Tibial nerve (tissue), 4 donors: ENCODE results near the gene PAFAH1B1. TPM values are rescaled to one million over a fixed set of nuclear protein-coding genes. Genes with fewer than 3 reads are reported as not detected.

ENCODE experiments used
- DNase-seq, 2 donors: peaks; one replicate each; pipeline ENCODE4 v3.0.0-alpha.2; 2019; ENCODE audit warnings: low spot score in 2 of 2
- H3K27ac ChIP-seq, 4 donors: fragments of 200-600 bp; sonication (generic) in 3 of 4; one replicate each; pipeline ENCODE4 v1.5.1; 2017 to 2019; ENCODE audit warnings: mild to moderate bottlenecking in 1 of 4
- H3K27me3 ChIP-seq, 2 donors: fragments of 200-600 bp; sonication (generic) in 1 of 2; one replicate each; pipeline versions ENCODE4 v1.5.1 to v1.6.0; 2017 to 2019
- H3K36me3 ChIP-seq, 3 donors: fragments of 200-600 bp; sonication (generic); one replicate each; pipeline ENCODE4 v1.5.1; 2018 to 2019
- H3K4me1 ChIP-seq, 4 donors: fragments of 200-600 bp; sonication (generic) in 3 of 4; one replicate each; pipeline ENCODE4 v1.5.1; 2017 to 2019
- H3K4me3 ChIP-seq, 4 donors: fragments of 200-600 bp; sonication (generic) in 3 of 4; one replicate each; pipeline ENCODE4 v1.5.1; 2017 to 2019; ENCODE audit warnings: mild to moderate bottlenecking in 1 of 4, moderate library complexity in 1 of 4
- H3K9me3 ChIP-seq, 4 donors: fragments of 200-600 bp; sonication (generic) in 3 of 4; one replicate each; pipeline ENCODE4 v1.5.1; 2017 to 2019
- EP300 ChIP-seq, 2 donors: sonication (generic); formaldehyde crosslinking; IDR thresholded peaks; one replicate each; pipeline ENCODE4 v1.6.1; 2017; ENCODE audit warnings: antibody characterized with exemption in 2 of 2, mild to moderate bottlenecking in 1 of 2
- POLR2A ChIP-seq, 2 donors: fragments of 450-650 bp; IDR thresholded peaks; one replicate each; pipeline ENCODE4 v1.6.1; 2017; ENCODE audit warnings: antibody characterized with exemption in 2 of 2, mild to moderate bottlenecking in 2 of 2, moderate library complexity in 2 of 2
- WGBS, 2 donors: methylation state at CpG; one replicate each; pipeline ENCODE4 v1.1.5; 2018; 5-methylcytosine and 5-hydroxymethylcytosine counted together
- total RNA-seq, 4 donors: library from RNA; depleted of rRNA; stranded (reverse); fragments of >200 nt; gene quantifications; one replicate each; pipeline ENCODE4 v1.1.0, GENCODE V29; 2016
- TF ChIP-seq, protein P1 (sequence below), 5 experiments: fragments of 200-600 bp in 3 of 5; fragments of 450-650 bp in 2 of 5; sonication (generic) in 3 of 5; IDR thresholded peaks; one replicate each; pipeline ENCODE4 v1.5.1; 2016 to 2019; ENCODE audit warnings: antibody characterized with exemption in 5 of 5, mild to moderate bottlenecking in 3 of 5, moderate library complexity in 2 of 5

PAFAH1B1 gene
- total RNA-seq, 4 donors from 2014 or later, result 105 to 185 (median 139) TPM

DNA sequence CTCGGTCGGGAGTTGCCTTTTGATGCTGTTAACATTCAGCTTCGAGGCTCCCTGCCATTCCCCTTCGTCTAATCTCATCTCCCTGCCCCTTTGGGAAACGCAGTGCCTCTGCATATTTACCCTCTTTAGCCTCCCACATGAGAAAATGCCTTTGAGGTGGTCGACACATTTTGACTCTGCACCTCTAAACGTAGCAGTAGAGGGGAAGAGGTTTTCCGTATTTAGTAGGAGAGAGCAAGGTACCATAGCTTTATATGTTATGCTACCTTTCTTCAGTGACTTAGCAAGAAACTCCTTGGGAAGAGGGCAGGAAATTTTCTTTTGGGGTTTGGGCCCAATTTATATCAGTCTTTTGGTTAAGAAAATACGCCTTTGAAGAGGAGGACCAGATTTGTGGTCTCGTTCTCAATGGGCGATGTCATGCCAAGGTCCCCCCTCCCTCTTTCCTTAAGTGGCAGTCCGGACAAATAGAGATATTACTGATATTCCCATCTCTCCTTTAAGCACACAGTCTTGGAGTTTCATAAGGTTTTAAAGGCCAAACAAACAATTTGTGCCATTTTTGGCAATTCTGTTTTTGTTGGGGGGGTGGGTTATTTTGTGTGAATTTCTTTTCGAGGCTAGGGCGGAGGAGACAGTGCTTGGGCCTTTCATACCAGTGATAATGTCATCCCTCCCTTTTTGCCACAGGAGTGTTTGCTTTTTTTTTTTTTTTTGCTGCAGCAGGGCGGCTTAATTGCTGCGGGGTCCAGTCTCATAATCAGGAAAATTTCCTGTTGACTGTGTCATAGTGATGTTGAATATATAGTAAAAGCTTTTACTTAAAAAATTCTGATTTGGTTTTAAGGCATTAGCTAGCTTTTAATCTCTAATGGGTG is 1.5 kb downstream of the PAFAH1B1 start:
- WGBS, 2 donors, result 2 to 3% methylated on average over 16 of the region's 16 CpGs
- H3K27me3 ChIP-seq, result no peaks in the 10 kb centered on the region
- H3K36me3 ChIP-seq, result no peaks in the 10 kb centered on the region
- H3K27ac ChIP-seq, result peak overlapping the region; percentile 93 to 100 (median 99)
- H3K4me1 ChIP-seq, result peaks cover 0 to 59% (median 31%) of the 10 kb centered on the region in 4 donors
- no peaks in the 10 kb centered on the region for H3K9me3 ChIP-seq
- peak overlapping the region; percentile 87 to 100 (median 97) for H3K4me3 ChIP-seq
- DNase-seq, result no peak
- TF ChIP-seq, protein P1, sequence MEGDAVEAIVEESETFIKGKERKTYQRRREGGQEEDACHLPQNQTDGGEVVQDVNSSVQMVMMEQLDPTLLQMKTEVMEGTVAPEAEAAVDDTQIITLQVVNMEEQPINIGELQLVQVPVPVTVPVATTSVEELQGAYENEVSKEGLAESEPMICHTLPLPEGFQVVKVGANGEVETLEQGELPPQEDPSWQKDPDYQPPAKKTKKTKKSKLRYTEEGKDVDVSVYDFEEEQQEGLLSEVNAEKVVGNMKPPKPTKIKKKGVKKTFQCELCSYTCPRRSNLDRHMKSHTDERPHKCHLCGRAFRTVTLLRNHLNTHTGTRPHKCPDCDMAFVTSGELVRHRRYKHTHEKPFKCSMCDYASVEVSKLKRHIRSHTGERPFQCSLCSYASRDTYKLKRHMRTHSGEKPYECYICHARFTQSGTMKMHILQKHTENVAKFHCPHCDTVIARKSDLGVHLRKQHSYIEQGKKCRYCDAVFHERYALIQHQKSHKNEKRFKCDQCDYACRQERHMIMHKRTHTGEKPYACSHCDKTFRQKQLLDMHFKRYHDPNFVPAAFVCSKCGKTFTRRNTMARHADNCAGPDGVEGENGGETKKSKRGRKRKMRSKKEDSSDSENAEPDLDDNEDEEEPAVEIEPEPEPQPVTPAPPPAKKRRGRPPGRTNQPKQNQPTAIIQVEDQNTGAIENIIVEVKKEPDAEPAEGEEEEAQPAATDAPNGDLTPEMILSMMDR (IDR thresholded peaks at IDR 0.05), result no peak
- no peak for TF ChIP-seq POLR2A (IDR thresholded peaks at IDR 0.05)
- TF ChIP-seq EP300 (IDR thresholded peaks at IDR 0.05), result no peak

DNA sequence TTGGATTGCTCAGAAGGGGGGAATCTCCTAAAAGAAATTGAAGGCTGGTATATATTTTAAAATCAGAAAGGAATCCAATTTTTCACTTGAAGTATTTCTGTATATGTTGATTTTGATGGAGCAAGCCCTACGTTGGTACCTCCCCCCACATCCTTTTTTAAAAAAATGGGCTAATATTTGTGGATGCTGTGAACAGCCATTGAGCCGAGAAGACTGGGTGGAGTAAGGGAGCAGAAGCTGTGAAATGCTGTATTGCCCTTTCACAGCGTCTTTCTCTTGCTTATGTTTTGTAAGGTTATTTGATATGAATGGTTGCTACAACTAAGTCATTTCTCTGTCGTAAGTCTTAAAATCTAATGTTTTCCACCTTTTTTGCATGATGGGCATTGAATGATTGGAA is 2.3 kb downstream of the PAFAH1B1 start:
- peak overlapping the region in 3 of 4 donors; percentile 87 to 100 (median 97) for H3K4me3 ChIP-seq
- TF ChIP-seq POLR2A (IDR thresholded peaks at IDR 0.05) (no peak), EP300 (IDR thresholded peaks at IDR 0.05) (no peak)
- TF ChIP-seq, protein P1 (IDR thresholded peaks at IDR 0.05), result no peak
- H3K27ac ChIP-seq, result peak overlapping the region in 2 of 4 donors; percentile 100
- no peaks in the 10 kb centered on the region for H3K9me3 ChIP-seq
- DNase-seq, result no peak
- 5 to 9% methylated on average over 4 of the region's 4 CpGs for WGBS, 2 donors
- peaks cover 0 to 64% (median 34%) of the 10 kb centered on the region in 4 donors for H3K4me1 ChIP-seq
- H3K36me3 ChIP-seq, result no peaks in the 10 kb centered on the region
- H3K27me3 ChIP-seq, result no peaks in the 10 kb centered on the region

DNA sequence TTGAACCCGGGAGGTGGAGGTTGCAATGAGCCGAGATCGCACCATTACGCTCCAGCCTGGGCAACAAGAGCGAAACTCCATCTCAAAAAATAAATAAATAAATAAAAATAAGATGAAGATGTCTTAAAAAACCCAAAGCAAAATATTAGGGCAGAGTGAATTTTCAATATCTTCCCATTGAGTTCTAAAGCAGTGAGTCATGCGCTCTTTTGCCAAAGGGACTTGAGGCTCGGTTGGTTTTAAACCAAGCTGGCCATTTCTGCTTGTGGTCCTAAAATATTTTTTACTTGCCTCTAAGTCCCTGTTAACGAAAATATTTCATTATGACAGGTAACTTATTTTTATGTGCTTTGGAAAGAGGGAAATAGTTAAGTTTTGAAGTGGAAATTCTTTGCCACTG is 4.7 kb downstream of the PAFAH1B1 start:
- TF ChIP-seq EP300 (IDR thresholded peaks at IDR 0.05), result no peak
- TF ChIP-seq, protein P1 (IDR thresholded peaks at IDR 0.05), result no peak
- TF ChIP-seq POLR2A (IDR thresholded peaks at IDR 0.05), result no peak
- no peaks in the 10 kb centered on the region for H3K36me3 ChIP-seq
- H3K4me1 ChIP-seq, result peaks cover 0 to 79% (median 45%) of the 10 kb centered on the region in 4 donors
- H3K27me3 ChIP-seq, result no peaks in the 10 kb centered on the region
- WGBS, 2 donors, result 76 to 78% methylated on average over 8 of the region's 8 CpGs
- no peak for DNase-seq
- H3K4me3 ChIP-seq, result no peak overlapping the region
- H3K9me3 ChIP-seq, result no peaks in the 10 kb centered on the region
- peak overlapping the region in 1 of 4 donors; percentile 56 for H3K27ac ChIP-seq

DNA sequence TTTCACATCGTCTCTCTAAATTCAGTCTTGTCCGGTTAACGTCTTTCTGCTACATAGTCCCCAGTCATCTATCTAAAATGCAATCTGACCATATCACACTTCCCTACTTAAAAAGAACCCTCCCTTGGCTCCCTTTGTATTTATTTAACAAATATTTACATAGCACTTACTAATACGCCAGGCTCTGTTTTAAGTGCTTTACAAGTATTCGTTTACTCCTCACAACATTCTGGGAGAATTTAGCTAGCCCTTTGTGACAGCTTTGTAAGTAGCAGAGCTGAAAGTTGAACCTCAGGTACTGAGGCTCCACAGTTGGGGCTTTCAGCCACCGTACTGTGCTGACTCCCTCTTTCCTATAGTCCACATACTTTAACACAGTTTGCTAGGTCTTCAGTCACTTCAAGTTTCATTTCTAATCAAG is 9.2 kb downstream of the PAFAH1B1 start:
- Histone ChIP-seq H3K27ac (peak overlapping the region in 1 of 4 donors; percentile 23), H3K36me3 (no peaks in the 10 kb centered on the region), H3K9me3 (no peaks in the 10 kb centered on the region), H3K27me3 (no peaks in the 10 kb centered on the region), H3K4me1 (peaks cover 0 to 83% (median 31%) of the 10 kb centered on the region in 4 donors), H3K4me3 (no peak overlapping the region)
- no peak for DNase-seq
- TF ChIP-seq EP300 (IDR thresholded peaks at IDR 0.05) (no peak), POLR2A (IDR thresholded peaks at IDR 0.05) (no peak)
- TF ChIP-seq, protein P1 (IDR thresholded peaks at IDR 0.05), result no peak
- WGBS, 2 donors, result 42 to 49% methylated on average over 6 of the region's 6 CpGs

DNA sequence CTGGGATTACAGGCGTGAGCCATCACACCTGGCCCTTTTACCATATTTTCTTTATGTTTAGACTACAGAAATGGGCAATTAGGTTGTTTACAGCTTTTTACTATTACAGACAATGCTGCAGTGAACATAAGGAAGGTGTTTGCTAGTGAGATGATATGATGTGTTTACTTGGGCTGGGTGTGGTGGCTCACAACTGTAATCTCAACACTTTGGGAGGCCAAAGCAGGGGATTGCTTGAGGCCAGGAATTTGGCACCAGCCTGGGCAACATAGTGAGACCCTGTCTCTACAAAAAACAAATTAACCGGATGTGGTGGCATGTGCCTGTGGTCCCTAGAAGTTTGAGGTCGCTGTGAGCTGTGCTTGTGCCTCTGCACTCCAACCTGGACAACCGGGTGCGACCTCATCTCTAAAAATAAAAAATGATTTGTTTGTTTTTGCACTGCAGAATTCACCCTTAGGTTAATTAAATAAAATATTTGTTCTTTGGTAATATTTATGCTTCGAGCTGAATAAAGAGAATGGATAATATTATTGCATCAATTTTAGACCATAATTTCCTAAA is 15.0 kb downstream of the PAFAH1B1 start:
- Histone ChIP-seq H3K27ac (no peak overlapping the region), H3K4me3 (no peak overlapping the region), H3K4me1 (peaks cover 0 to 87% (median 20%) of the 10 kb centered on the region in 4 donors), H3K36me3 (no peaks in the 10 kb centered on the region), H3K27me3 (no peaks in the 10 kb centered on the region), H3K9me3 (no peaks in the 10 kb centered on the region)
- no peak for DNase-seq
- no peak for TF ChIP-seq POLR2A (IDR thresholded peaks at IDR 0.05)
- TF ChIP-seq, protein P1 (IDR thresholded peaks at IDR 0.05), result no peak
- TF ChIP-seq EP300 (IDR thresholded peaks at IDR 0.05), result no peak
- WGBS, 2 donors, result 54 to 69% methylated on average over 6 of the region's 6 CpGs
